Measurements from ENCODE around the gene ALG1.
A peak's percentile ranks its signal among the peaks of the same experiment; 100 is the strongest.
"Not testable (repeated sequence)": the region's sequence is repeated elsewhere in the genome, so short reads cannot be mapped to it uniquely, and the experiment has no call there.

The ALG1 gene, protein sequence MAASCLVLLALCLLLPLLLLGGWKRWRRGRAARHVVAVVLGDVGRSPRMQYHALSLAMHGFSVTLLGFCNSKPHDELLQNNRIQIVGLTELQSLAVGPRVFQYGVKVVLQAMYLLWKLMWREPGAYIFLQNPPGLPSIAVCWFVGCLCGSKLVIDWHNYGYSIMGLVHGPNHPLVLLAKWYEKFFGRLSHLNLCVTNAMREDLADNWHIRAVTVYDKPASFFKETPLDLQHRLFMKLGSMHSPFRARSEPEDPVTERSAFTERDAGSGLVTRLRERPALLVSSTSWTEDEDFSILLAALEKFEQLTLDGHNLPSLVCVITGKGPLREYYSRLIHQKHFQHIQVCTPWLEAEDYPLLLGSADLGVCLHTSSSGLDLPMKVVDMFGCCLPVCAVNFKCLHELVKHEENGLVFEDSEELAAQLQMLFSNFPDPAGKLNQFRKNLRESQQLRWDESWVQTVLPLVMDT

DNA sequence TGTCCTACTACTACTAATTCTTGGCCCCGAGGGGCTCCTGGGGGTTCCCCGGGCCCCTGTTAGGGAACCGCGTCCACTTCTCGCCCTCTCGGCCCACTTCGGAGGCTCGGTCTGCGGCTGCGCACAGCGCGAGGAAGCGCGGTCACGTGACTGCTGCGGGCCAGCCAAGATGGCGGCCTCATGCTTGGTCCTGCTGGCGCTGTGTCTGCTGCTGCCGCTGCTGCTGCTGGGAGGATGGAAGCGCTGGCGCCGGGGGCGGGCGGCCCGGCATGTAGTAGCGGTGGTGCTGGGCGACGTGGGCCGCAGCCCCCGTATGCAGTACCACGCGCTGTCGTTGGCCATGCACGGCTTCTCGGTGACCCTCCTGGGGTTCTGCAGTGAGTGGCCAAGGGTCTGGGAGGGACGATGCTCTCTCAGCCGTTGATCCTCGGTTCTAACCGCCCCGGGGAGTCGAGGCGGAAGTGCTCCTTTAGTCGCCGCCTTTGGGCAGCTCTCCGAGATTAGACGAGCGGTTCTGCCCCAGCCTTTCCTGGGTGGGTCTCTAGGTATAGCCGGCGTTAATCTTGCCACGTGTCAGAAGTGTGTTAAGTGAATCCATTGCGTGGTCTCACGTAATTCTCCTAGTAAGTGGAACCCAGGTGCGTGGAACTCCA is at the start of gene ALG1:
Gene ALG1 (plus strand): TSS at position 163 of the 653 bp plus-strand sequence. CDS start 7 bp downstream, at position 170.
- DNase-seq, result peak; percentile 87

DNA sequence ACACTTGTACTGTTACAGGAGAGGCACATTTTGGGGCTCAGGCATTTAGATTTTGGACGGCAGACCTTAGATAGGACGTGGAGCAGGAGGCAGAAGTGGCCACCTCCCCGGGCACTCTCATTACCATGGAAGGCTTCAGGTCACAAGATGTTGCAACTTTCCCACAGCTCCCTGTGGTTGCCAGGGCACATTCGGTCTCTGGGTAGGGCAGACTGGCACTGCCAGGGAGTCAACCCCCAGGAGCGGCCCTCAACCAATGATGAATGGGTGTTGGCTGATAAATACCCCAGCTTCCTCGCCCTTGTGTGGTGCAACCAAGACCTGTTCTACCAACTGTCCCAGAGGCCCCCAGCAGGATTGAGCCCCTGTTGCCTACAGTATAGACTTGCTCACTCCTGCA is 49.1 kb upstream of the ALG1 start:
- no peak for DNase-seq

DNA sequence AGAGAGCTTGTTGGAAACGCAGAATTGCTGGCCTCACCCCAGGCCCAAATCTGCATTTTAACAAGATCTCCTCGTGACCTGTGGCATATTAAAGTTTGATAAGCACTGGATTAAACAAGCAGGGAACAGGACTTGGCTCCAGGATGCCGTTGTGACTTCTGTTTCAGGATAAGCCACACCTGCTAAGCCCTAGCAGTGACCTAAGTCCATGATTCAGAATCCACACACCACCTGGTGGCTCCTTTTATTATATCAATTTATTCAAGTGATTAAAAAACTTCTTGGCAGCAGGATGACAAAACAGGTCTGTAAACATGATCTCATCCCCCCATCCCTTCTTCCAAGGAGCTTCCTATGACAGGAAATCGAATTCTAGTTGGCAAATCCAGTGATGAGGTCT is 47.0 kb upstream of the ALG1 start:
- peak; percentile 36 for DNase-seq

DNA sequence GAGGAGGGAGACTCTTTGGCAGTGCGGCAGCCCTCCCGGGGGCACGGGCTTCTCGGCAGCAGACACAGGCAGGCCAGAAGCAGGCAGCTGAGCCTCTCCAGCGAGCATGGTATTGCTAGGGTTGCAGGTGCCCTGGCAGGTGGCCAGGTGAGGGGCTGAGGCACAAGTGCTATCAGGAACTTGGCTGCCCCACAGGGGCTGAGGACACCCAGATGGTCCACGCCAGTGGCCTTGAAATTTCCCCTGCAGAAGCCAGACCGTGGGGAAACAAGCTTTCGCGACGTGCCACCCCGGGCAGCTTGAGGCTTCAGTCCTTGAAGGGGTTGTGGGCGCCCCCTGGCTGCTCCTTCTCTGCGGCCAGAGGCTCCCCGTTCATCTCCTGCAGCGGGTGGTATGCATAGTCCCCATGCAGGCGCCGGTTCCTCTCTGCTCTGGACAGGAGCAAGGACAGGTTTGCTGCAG is 46.4 kb upstream of the ALG1 start:
- peak; percentile 73 for DNase-seq

DNA sequence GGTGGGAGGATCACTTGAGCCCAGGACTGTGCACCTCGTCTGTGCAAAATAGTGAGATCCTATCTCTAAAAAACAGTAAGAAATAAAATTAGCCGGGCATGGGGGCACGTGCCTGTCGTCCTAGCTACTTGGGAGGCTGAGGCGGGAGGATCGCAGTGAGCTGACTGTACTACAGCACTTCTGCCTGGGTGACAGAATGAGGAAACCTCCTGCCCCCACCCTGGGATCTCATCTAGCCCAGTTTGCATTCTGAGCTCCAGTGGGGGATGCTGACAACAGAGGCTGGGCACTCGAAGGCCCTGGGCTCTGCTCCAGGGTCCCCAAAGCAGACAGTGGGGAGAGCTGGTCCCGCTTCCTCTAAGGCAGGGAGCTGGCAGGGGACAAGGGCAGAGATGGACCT is 45.0 kb upstream of the ALG1 start:
- DNase-seq, result no peak

DNA sequence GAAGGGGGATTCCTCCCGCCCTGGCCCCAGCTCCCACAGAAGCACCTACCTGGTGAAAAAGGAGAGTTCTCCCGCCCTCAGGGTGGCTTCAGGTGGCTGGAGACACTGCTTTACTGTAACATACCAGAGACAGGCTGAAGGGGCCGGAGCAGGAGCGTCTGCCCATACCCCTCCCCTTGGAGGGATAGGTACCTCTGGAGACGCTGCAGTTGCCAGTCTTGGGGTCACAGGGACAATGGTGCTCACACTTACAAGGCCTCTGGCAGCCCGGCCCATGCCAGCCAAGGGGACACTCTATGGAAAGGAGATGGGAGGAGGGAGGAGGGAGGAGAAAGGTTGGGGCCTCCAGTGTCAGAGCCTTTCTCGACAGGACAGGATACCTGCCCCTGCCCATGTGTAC is 44.6 kb upstream of the ALG1 start:
- no peak for DNase-seq

DNA sequence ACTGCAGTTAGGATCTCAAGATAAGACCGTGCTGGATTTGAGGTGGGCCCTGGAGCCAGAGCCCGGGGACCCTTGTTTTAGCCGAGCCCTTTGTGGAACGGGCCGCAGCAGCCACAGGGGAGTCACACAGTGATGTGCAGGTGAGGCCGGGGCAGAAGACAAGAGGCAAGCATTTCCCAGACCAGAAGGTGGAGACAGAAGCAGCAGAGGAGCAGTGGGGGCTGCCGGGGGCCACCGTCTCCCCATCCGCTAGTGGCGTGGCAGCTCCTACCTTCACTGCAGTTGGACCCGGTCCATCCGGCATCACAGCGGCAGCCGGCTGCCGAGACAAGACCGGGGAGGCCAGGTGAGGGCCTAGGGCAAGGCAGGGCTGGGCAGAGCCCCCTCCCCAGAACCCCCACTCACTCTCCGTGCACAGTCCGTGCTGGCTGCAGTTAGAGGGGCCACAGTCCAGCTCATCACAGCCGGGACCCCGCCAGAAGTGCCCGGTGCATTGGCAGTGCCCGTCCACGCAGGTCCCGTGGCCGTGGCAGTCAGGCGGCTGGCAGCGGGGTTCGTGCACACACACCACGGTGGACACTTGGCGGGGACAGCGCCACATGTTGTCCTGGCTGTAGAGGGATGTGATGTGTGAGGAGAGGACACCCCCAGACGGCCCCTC is 43.9 kb upstream of the ALG1 start:
- DNase-seq, result no peak

DNA sequence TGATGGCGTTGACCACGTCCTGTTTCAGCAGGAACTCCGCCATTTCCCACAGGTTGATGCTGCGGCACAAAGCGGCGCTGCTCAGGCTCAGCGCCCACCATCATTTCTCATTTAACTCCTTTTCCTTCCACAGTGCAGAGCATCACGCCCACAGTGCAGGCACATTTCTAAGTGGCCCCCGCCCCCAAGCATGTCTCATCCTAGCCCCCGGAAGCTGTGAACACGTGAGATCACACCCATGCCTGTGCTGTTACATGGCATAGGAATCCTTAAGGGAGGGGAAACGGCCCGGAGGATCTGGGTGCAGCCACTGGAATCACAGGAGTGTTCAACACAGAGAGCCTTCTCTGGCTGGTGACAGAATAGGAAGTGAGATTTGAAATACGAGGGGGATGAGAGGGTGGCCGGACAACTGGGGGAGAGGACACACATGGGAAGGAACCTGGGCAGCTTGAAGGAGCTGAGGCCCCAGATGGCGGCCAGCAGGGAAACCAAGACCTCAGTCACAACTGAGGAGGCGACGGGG is 42.6 kb upstream of the ALG1 start:
- DNase-seq, result no peak

DNA sequence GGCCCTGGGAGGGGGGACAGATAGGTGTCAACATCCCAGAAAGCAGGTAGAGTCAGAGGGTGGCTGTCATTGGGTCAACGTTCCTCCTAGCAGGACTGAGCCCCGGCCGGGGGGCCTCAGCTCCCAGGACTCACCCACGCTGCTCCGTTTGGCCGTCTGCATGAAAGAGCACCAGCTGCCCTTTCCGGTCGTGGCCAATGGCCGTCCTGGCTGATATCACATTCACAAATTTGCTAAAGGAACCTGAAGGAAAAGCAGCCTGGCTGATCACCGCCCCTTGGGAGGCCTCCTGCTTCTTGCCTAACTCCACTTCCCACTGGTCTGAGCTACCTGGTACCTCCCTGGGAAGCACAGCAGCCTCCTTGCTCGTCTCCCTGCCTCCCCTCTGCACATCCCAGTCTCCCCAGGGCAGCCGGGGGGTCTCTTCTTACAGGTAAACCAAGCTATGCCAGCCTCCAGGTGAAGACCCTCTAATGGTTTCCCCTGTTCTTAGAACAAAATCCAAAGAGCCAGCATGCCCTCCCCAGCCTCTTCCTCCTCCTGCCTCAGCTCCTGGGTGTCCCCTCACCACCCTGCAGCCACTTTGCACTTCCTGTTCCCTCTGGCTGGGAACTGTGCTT is 41.3 kb upstream of the ALG1 start:
- DNase-seq, result no peak

DNA sequence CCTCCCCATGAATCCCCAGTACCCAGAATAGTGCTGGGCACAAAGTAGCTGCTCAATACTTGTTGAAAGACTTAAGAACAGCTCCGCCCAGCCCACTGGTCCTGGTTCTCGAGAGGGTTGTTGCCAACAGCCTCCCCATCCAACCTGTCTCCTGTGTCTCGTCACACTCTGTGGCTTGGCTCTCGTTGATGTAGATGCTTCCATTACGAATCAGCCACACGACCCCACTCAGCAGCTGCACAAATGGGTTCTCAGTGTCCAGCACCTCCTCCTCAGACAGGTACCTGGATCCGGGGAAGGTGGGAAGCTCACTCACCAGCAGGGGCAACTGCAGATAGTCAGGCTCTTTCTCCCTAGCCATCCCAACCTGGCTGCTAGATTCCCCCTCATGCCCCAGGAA is 40.0 kb upstream of the ALG1 start:
- DNase-seq, result no peak

DNA sequence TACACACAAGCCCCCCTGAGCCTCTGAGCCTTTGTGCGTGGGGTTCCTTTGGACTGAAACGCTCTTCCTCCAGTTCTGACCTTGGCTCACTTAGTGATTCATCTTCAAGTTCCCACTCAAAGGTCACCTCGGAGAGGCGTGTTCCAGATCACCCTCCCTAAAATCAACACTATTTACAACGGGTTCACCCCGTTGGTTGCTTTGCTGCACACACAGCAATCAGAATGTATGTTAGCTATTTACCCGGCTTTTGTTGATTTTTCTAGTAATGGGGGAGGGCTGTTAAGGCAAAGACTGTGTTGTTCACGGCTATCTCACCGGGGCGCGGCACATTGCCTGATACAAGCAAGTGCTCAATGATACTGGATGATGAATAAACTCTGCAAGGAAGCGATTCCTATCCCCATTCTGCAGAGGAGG is 38.9 kb upstream of the ALG1 start:
- no peak for DNase-seq

DNA sequence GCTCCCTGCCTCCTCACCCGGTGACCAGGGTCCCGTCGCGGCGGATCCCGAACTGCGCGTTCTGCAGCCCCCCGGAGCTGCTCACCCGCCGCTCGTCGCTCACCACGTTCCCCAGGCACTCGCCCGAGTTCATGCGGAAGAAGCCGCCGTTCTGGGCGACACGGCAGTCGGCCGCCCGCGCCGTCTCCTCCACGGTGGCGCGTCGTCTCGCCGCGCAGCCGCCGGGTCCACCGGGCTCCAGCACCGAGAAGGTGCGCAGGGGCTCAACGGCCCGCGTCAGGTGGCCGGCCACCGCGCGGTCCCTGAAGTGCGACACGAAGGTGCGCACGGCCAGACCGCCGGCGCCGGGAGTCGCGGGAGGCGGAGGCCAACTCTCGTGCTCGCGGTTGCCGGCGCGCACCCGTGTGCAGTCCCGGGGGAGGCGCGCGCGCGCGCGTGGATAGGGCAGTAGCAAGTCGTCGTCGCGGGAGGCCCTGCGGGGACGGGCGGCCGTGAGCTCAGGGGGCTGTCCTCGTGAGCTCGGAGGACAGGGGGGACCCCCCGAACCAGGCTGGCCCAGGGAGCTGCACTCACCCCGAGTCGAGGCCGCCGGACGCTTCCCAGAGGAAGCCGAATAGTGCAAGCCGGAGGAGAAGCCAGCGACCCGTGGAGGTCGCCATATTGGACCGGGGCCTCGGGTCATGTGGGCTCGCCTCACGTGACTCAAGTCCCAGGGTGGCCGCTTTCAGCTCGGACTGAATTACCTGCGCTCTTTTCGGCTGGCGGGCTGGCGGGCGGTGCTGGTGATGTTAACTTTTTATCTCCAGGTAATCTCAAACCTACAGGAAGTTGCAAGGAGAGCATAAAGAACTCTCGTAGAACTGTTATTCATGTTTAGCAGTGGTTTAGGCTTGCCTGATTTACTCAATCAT is 38.1 kb upstream of the ALG1 start, which contains the start of gene NAGPA:
Gene NAGPA (minus strand): TSS at position 680 of the 911 bp plus-strand sequence. CDS start 21 bp downstream, at position 659.
- DNase-seq, result peak; percentile 47

DNA sequence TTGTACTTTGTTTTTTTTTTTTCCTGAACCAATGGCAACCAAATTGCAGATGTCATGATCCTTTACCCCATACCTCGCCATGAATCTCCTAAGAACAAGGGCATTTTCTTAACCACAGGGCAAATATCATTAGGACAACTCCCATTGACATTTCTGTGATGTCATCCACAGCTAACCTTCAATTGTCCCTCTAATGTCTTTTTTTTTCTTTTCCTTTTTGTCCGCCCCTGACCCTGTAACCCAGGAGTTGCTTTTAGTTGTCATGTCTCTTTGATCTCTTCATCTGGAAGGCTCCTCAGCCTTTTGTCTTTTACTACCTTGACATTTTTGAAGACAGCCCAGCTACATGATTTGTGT is 37.5 kb upstream of the ALG1 start:
- DNase-seq, result no peak

DNA sequence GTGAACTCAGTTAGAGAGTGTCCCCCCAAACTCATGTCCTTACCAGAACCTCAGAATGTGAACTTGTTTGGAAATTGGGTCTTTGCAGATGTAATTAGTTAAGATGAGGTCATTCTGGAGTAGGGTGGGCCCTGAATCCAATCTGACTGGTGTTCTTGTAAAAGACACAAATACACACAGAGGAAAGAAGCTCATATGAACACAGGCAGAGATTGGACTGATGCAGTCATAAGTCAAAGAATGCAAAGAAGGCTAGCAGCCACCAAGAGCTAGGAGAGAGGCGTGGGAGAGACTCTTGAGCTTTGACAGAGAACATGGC is 35.8 kb upstream of the ALG1 start:
- no peak for DNase-seq

DNA sequence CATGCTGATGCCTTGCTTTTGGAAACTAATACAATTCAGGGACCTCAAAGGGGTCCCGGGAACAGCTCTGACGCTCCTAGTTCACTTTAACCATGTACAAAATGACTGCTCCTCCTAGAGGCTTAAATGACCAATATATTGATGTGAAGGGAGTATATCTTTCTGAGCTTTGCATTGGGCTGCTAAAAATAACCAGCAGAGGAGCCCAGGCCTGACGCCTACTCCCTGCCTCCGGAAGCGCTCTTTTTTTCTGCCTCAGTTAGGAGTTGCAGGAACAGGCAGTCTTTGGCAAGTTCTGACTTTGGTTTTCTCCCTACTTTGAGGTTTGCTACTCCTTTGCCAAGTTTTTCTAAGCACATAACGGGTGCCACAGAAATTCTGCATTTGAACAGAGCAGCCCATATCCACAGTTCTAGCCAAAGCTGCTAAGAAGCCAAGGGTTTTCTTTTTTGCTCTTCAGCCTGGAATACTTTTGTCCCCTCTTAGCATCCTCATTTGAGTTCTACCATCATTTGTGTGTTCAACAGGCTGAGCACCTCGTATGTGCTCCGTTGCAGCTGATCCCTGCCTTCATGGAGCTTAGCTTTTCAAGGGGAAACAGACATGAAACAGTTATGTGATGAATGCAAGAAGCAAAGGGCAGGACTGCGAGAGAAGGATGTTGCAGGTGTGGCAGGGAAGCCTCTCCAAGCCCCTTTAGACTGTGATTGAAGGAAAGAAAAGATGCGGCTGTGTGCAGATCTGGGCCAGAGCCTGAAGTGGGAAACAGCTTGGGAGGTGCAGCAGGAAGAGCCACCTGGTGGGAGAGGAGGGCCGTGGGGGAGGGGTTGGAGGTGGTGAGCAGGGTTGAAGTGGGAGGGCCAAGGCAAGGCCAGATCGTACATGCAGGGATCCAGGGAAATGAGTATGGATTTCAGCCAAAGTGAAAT is 35.2 kb upstream of the ALG1 start:
- no peak for DNase-seq

DNA sequence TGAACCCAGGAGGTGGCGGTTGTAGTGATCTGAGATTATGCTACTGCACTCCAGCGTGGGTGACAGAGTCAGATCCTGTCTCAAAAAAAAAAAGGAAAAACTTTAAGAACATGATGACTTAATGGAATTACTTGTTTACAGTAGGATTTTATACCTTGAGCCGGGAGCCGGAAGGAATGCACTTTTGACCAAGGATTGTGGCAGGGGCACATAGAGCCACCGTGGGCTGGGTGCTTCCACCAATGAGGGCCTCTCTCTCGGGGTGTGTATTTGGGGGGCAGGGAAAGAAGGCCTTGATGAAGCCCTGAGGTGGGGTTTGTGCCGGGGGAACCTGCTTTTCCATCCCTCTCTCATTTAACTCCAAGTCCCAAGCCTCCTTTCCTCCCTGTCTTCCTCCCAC is 31.2 kb upstream of the ALG1 start:
- no peak for DNase-seq

DNA sequence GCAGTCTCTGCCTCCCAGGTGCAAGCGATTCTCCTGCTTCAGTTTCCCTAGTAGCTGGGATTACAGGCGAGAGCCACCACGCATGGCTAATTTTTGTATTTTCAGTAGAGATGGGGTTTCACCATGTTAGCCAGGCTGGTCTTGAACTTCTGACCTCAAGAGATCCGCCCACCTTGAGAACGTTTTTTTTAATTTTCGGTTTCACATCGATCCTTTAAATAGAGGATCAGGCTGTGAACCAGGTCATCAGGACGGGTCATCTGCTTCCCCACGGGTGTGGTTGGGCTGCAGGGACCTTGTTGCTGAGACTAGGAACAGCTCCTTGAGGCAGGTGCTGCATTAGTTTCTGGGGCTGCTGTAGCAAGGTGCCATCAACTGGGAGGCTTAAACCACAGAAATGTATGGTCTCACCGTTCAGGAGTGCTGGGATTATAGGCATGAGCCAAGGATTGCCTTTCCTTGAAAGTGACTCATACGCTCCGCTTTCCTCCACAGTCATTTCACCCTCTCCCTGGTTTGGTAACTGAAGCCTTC is 30.0 kb upstream of the ALG1 start:
- DNase-seq, result no peak

DNA sequence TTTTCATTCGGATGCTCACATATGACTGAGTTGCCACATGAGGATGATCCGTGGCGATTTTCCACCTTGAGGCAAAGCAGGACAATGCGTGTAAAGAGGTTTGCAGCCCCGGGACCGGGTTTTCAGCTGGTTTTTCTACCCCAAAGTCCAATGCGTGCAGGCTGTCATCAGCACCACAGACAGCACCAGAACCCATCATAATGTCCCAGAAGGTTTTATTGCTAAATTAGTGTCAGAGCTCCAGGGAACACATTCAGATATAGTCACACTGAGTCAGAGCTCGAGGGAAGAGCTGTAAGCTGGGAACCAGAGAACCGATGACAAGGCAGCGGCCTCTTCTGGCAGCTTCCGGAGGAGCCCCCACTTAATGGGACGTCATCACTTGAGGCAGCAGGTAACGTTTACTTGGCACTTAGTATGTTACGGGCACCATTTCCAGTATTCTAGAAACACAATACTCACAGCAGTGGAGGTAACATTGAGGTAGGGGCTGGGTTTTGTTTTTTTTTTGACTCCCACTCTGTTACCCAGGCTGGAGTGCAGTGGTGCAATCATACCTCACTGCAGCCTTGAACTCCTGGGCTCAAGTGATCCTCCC is 29.0 kb upstream of the ALG1 start:
- no peak for DNase-seq

DNA sequence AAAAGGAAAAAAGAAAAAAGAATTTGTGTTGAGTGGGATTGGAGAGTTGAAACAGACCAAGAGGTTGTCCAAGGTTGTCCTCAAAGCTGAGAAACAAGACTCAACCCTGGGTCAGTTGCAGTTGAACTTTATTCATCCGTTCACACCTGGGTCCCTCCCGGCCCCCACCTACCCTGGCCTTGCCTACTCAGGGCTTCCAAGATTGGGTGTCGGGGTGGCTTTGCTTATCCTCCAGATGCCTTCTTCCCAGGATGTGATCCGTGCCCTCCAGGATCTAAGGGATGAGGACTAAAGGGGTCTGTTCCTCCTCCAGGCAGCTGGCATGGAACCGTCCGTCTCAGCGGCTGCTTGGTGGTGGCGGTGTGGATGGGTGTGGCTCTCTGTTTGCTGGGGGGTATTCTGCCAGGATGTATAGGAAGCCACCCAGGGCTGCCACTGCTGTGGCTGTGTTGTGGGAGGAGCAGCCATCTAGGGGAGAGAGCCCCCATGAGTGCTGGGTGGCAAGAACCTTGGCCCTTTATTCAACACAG is 27.6 kb upstream of the ALG1 start:
- DNase-seq, result no peak

DNA sequence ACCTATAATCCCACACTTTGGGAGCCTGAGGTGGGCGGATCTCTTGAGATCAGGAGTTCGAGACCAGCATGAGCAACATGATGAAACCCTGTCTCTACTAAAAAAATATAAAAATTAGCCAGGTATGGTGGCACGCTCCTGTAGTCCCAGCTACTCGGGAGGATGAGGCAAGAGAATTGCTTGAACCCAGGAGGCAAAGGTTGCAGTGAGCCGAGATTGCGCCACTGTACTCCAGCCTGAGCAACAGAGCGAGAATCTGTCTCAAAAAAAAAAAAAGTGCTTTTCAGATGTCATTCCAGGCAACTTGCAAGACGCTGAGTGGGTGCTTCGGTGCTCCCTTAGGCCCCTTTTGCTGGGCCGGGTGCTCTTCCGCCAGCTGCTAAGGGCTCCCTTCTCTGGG is 27.1 kb upstream of the ALG1 start:
- not testable (repeated sequence) for DNase-seq

All from NCI-H1092 (cell line).